ENCODE measurements around the gene ASTN2. TPM values are rescaled to one million over a fixed set of nuclear protein-coding genes. Genes with fewer than 3 reads are reported as not detected.

ASTN2 gene
- total and polyA plus RNA-seq, 2 experiments from 2014 or later: 7.0 to 24.6 TPM

- no peak for TF ChIP-seq ZNF462 (CRISPR knock-in tag; IDR thresholded peaks at IDR 0.05)
These were observed 617.6 kb downstream of the ASTN2 start (continued) for GRCh38 chr9:116797276-116797675.

- ATAC-seq: no peak
- no peak overlapping the region for H3K27ac Mint-ChIP-seq
- Histone ChIP-seq H3K4me3 (no peak overlapping the region), H3K79me2 (replicated peaks; ENCODE audit: insufficient read depth) (no peaks in the 10 kb centered on the region), H3K27ac (ENCODE audit: low read depth) (no peak overlapping the region), H3K4me1 (ENCODE audit: insufficient read depth) (peaks cover 23% of the 10 kb centered on the region), H2AFZ (no peak overlapping the region), H3K36me3 (ENCODE audit: insufficient read depth) (no peaks in the 10 kb centered on the region), H3K27me3 (ENCODE audit: insufficient read depth) (no peaks in the 10 kb centered on the region), H3F3A (replicated peaks; ENCODE audit: low read depth) (no peaks in the 10 kb centered on the region), H3K4me2 (no peak overlapping the region), H4K20me1 (replicated peaks; ENCODE audit: insufficient read depth) (peaks cover 3% of the 10 kb centered on the region; the same call in 1 of the 2 replicates), H3K9me2 (ENCODE audit: insufficient read depth) (0 out of 2 replicates have a peak, but pooled peaks cover 2% of the 10 kb centered on the region)
- TF ChIP-seq JUNB (IDR thresholded peaks at IDR 0.05; ENCODE audit: unreplicated experiment) (no peak), REST (IDR thresholded peaks at IDR 0.05; ENCODE audit: unreplicated experiment) (no peak), CREB1 (CRISPR knock-in tag; IDR thresholded peaks at IDR 0.05; ENCODE audit: low read depth) (no peak), NANOG (IDR thresholded peaks at IDR 0.05; ENCODE audit: borderline replicate concordance) (no peak), ZNF114 (CRISPR knock-in tag; IDR thresholded peaks at IDR 0.05) (no peak), CTCF (conservative IDR thresholded peaks at IDR 0.05; ENCODE audit: low read depth in 2 of 2) (no peak), EZH2phosphoT487 (IDR thresholded peaks at IDR 0.05; ENCODE audit: unreplicated experiment) (no peak), ETS1 (IDR thresholded peaks at IDR 0.05) (no peak), EZH2 (IDR thresholded peaks at IDR 0.05; ENCODE audit: low read depth, unreplicated experiment) (no peak), POLR2AphosphoS5 (IDR thresholded peaks at IDR 0.05; ENCODE audit: low read depth) (no peak), ZNF331 (CRISPR knock-in tag; IDR thresholded peaks at IDR 0.05; ENCODE audit: low read depth) (no peak)
- no peaks in the 10 kb centered on the region; the same call in 2 of the 3 replicates for H3K36me3 Mint-ChIP-seq (ENCODE audit: low read depth)
- no peaks in the 10 kb centered on the region; the same call in 2 of the 3 replicates for H3K9me3 Mint-ChIP-seq
- peaks cover 2% of the 10 kb centered on the region for H3K27me3 Mint-ChIP-seq (ENCODE audit: insufficient read depth, low read depth, poor library complexity)
- peaks cover 26% of the 10 kb centered on the region for H3K4me1 Mint-ChIP-seq
- H3K4me3 Mint-ChIP-seq: no peak overlapping the region
- DNase-seq (ENCODE audit: low spot score): no peak
These were observed 618.2 kb downstream of the ASTN2 start for GRCh38 chr9:116796669-116797068.

All from GM23338 (cell line).